NCI-H1417 treated with DMSO at 0.1 percent for 48 hours (cell line): Measurements from ENCODE around the gene SDC3.
A peak's percentile ranks its signal among the peaks of the same experiment; 100 is the strongest.

ENCODE experiments used
- DNase-seq: peaks from one replicate; lab custom pipeline; 2025; lab: John Stamatoyannopoulos, UW

The SDC3 gene

DNA sequence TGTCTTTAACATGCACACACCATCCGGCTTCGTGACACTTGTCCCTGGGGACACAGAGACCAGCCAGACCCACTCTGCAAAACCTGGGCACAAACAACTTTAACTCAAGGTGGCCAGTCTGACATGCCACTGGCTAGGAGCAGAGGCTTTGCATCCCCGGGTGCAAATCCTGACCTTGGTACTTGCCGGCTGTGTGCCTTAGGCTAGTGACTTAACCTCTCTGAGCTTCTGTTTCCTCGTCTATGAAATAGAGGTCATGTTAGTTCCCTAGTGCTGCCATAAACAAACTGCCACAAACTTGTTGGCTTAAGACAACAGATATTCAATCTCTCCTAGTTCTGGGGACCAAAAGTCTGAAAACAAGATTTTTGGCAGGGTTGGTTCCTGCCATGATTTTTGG is 60.4 kb downstream of the SDC3 start:
- no peak for DNase-seq

DNA sequence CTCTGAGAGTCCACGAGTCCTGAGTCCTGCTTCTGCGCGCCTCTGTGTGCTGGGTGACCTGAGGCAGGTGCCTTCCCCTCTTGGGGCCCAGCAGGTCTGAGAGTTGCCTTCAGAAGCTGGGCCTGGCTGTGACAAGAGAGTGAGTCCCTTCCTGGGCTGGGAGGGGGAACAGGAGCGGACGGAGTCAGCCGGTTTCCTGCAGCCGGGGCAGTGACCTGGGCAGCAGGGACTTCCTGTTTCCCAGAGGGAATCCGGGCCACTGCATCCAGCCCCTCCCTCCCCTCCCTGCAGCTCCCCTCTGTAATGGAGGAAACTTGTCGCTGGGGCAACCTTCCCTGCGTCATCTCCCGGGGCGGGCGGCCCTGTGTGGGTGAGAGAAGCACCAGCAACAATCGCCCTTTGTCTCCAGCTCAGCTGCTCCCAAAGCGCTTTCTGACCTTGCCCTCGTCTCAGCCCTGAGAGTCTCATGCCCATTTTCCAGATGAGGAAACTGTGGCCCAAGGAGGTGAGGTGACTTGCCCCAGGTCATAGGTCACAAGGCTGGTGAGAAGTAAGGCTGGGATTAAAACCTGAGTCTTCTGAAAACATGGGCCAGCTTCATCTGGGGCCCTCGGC is 61.1 kb downstream of the SDC3 start:
- peak; percentile 19 for DNase-seq

GRCh38 chr1:30846587-30846986 is 62.0 kb downstream of the SDC3 start:
- DNase-seq = no peak

- DNase-seq = no peak
Measured at GRCh38 chr1:30845904-30846290, 62.7 kb downstream of the SDC3 start.

- DNase-seq = no peak
Measured at GRCh38 chr1:30845237-30845903, 63.2 kb downstream of the SDC3 start.

DNA sequence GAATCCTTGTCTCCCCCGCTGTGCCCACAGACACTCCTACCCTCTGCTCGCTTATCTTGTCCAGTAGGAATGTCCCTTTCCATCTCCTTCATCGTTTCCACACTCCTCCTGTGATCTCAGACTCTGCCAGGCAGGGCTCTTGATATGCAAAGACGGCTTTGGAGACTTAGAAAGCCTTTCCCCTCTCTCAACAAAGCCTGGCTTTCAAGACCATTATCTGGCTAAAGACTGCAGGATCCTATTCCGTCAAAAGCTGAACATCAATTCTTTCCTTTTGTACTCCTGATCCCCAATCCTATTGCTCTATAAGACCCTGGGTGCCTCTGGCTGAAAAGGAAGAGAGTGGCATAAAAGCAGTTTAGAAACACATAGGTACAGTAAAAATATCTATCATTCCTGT is 63.9 kb downstream of the SDC3 start:
- DNase-seq = no peak

DNA sequence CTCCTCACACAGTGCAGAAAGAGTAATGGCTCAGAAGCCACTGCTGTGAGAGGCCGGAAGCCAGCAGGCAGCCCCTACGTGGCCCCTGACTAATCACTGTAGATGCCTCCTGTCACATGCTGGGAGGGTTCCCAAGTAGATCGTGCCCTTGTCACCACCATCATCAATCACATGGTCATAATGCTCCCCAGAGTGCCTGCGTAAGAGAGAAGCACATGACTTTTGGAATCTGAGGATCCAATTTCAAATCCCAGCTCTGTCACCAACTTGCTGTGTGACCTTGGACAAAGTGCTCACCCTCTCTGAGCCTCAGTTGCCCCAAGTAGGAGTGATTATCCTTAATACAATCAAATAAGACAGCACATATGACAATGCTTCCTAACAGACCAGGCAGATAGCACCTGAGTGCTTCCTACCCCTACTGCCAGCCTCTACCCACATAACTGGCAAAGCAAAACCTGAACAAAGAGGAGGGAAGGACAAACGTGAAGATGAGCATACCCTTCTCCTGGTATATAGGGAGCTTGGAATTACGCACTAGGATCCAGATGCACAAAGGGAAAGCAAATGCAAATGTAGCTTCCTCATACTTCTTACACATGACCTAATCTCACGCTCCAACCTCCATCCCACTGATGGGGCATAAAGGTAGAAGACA is 65.7 kb downstream of the SDC3 start:
- DNase-seq = no peak

- no peak for DNase-seq
Measured at GRCh38 chr1:30840904-30841598, 67.5 kb downstream of the SDC3 start.

DNA sequence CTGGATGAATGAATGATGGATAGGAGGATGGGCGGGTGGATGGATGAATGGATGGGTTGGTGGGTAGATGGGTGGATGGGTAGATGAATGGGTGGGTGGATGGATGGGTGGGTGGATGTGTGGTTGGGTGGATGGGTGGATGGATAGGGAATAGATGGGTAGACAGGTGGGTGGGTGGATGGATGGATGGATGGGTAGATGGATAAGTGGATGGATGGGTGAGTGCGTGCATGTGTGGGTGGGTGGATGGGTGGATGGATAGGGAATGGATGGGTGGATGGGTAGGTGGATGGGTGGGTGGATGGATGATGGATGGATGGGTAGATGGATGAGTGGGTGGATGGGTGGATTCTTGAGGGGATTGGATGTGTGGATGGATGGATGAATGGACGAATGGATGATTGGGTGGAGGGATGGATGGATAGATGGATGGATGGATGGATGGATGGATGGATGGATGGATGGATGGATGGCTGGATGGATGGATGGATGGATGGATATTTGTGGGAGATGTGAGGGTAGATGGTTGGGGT is 68.7 kb downstream of the SDC3 start:
- DNase-seq = no peak

DNA sequence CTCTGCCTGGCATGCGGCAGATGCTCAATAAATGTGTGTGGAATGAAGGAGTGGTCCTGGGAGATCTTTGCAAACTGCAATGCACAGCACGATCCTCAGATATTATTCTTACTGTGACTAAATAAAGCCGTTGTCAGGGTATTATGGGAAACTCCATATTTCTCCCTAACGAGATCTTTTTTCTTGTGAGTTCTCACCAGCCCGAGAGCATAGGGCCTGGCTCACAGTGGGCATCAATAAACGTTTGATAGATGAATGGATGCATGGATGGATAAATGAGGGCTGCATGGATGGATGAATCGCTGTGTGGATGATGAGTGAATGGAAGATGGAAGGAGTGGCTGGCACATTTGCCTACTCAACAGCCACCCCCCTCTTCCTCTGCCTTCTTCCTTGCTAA is 69.6 kb downstream of the SDC3 start:
- DNase-seq = no peak

GRCh38 chr1:30837653-30838052 is 70.9 kb downstream of the SDC3 start:
- no peak for DNase-seq

- no peak for DNase-seq
Measured at GRCh38 chr1:30834253-30834652, 74.3 kb downstream of the SDC3 start.

DNA sequence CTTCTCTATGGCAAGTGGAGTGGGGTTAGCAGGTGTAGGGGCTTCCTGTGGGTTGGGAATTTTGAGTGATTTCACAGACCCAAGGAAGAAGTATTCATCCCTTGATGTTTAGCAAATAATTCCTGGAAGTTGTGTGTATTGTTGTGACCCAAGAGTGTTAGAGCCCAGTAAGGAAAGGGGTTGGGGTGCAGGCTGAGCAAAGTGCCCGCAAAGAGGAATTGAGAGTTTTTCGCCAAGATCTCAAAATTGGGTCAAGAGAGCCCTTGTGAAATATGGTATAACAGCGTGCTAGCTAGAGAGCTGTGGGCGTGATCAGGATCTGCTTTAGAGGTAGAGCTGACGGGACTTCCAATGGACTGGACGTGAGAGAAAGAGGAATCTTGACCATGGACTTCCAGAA is 78.0 kb downstream of the SDC3 start:
- no peak for DNase-seq

DNA sequence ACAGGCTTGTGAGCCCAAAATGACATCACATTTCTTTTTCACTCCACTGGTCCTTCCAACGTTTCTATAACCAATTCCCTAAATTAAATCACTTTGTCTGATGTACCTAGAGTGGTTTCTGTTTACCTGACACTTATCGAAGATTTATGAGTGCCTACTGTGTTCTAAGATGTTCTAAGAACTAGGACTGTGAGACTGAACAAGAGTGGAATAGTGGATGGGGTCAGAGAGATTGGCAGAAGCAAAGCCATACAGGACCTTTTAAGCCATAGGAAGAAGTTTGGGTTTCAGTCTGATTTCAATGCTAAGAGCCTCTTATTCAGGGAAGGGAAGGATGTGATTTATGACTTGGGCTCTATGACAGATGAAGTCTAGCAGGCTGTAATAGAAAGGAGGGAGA is 78.7 kb downstream of the SDC3 start:
- DNase-seq = no peak

DNA sequence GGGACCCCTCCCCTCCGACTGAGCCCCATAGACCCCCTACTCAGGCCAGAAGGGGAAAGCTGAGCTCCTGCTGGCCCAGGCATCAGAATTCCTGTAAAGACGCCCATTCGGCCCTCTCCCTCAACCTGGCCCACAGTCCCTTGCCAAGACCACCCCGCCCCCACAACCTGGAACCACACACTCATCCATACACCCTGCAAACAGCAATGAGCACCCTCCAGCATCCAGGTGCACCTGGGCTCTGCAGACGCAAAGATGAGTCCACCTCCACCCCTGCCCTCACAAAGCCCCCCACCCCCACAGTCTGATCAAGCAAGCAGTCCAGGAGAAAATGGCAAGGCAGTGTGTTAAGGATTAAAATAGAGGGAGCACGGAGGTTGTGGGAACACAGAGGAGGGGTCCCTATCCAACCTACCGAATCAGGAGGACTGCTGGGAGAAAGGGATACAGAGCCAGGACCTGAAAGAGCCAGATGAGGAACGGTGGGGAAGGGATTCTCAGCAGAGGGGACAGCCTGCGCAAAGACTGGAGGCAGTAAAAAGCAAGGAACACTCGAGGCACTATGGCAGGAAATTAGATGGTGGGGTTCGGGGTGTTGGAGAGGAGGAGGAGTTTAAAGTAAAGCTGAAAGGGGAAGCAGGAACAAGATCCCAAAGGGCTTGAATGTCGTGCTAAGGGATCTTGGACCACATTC is 83.7 kb downstream of the SDC3 start:
- DNase-seq = no peak

- DNase-seq = peak; percentile 89
Measured at GRCh38 chr1:30823969-30824735, 84.4 kb downstream of the SDC3 start.

DNA sequence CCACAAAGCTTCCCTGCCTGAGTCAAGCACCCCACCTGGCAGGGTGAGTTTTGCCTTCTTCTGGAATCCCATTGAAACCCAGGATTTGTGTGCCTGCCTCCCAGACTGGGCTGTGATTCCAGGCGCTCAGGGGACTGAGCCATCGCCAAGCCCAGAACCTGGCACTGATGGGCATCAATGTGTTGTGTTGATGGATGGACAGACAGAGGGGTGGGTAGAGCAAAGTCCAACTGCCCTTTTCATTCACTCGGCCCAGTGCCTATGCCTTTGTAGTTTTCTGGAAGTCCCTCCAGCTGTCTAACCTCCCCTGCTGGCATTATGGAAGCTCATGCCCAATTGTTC is 85.0 kb downstream of the SDC3 start:
- no peak for DNase-seq

DNA sequence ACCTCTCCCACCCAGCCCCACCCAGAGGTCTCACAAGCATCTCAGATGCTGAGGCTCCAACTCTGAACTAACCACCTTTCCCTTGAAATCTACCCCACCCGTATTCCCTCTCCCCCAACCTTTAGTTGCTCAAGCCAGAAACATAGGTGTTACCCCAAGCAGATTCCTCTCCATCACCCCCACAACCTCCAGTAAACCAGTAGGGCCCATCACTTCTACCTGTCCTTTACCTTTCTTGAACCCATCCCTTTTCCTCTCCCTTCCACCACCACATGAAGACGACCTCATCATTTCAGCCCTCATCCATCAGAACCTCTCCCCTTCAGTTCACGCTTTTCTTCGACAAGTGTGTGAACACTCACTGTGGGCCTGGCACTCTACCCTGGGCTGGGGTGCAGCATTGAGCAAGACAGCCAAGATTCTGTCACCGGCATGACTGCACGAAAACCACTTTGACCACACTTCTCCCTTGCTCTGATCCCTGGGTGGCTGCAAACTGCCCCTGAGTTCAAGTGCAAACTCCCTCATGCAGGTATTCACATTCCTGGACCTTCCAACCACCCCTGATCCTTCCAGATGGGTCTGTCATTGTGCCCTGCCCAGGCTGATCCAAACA is 85.5 kb downstream of the SDC3 start:
- no peak for DNase-seq

GRCh38 chr1:30822006-30822405 is 86.6 kb downstream of the SDC3 start:
- no peak for DNase-seq

- no peak for DNase-seq
Measured at GRCh38 chr1:30820299-30820698, 88.3 kb downstream of the SDC3 start.
